K562 (cell line): ENCODE measurements around the gene NDUFV3. TPM values are rescaled to one million over a fixed set of nuclear protein-coding genes. Genes with fewer than 3 reads are reported as not detected.

Experiments
- EP300 ChIP-seq: IDR thresholded peaks from 2 replicates; pipeline ENCODE4 v1.6.1; 2012; ENCODE audit warnings: low read length, improper control_type of control experiment
- MEIS2 ChIP-seq: fragments of 450-650 bp; IDR thresholded peaks from 2 replicates; pipeline ENCODE4 v1.6.1; 2014; ENCODE audit warnings: mild to moderate bottlenecking; ENCODE audit not compliant: partially characterized antibody
- NEUROD1 ChIP-seq: fragments of 150-350 bp; IDR thresholded peaks from 2 replicates; pipeline ENCODE4 v1.6.1; 2014; ENCODE audit warnings: borderline replicate concordance, low read length, low read depth; ENCODE audit not compliant: partially characterized antibody
- NR3C1 ChIP-seq: sonication (generic); formaldehyde crosslinking; IDR thresholded peaks from 2 replicates; pipeline ENCODE4 v1.8.1; 2022; ENCODE audit warnings: missing genetic modification reagents
- SIN3A ChIP-seq, 2 experiments: fragments of 150-350 bp in 1 of 2; IDR thresholded peaks; 2 replicates each; pipeline ENCODE4 v1.6.1; 2011 to 2016; ENCODE audit warnings: borderline replicate concordance in 2 of 2, low read depth in 2 of 2, low read length in 2 of 2, mild to moderate bottlenecking in 2 of 2, moderate library complexity in 2 of 2; ENCODE audit not compliant: control insufficient read depth in 1 of 2
- SMARCA4 ChIP-seq: fragments of 450-650 bp; IDR thresholded peaks from 2 replicates; pipeline ENCODE4 v1.6.1; 2016
- TCF3 ChIP-seq: sonication (generic); formaldehyde crosslinking; IDR thresholded peaks from 2 replicates; pipeline ENCODE4 v1.4.0; 2020; ENCODE audit warnings: mild to moderate bottlenecking, missing genetic modification reagents
- ZNF184 ChIP-seq: sonication (generic); formaldehyde crosslinking; IDR thresholded peaks from 2 replicates; pipeline ENCODE4 v1.5.0; 2020; ENCODE audit warnings: missing genetic modification reagents
- ZNF57 ChIP-seq: fragments of 450-650 bp; formaldehyde crosslinking; IDR thresholded peaks from 2 replicates; pipeline ENCODE4 v1.4.0; 2020; ENCODE audit warnings: mild to moderate bottlenecking, moderate library complexity
- ZNF766 ChIP-seq: fragments of 200-800 bp; sonication (Bioruptor generic); conservative IDR thresholded peaks from 2 replicates; pipeline ENCODE4 v1.6.1; 2016; ENCODE audit warnings: missing genetic modification characterization, missing compliant biosample characterization
- polyA plus RNA-seq, 8 experiments: library from polyadenylated mRNA; depleted of rRNA in 4 of 8; stranded (reverse) in 5 of 8; unstranded in 3 of 8; fragments of >200 nt; fragmentation: Nextera tagmentation in 2 of 8; fragmentation: Illumina TruSeq in 1 of 8; extraction: Ambion mirVana in 2 of 8; extraction: Trizol in 1 of 8; gene quantifications; 2 replicates each; pipeline versions ENCODE4 v1.2.1 to v1.2.3, GENCODE V29; 2011 to 2014; ENCODE audit warnings: inconsistent platforms in 1 of 8, missing spikeins in 1 of 8
- total RNA-seq, 7 experiments: library from RNA; depleted of rRNA in 6 of 7; stranded (reverse); fragments of >200 nt in 6 of 7; fragmentation: Illumina TruSeq in 2 of 7; extraction: Trizol in 2 of 7; gene quantifications; 2 replicates each; pipeline versions ENCODE4 v1.2.1 to v1.2.3, GENCODE V29; 2011 to 2021; ENCODE audit warnings: low replicate concordance in 1 of 7
- TF ChIP-seq, protein P1 (sequence below): fragments of 250-450 bp; sonication (Bioruptor Pico); IDR thresholded peaks from 2 replicates; pipeline ENCODE4 v1.4.0; 2020; ENCODE audit warnings: mild to moderate bottlenecking, moderate library complexity
- TF ChIP-seq, protein P2 (sequence below): sonication (generic); formaldehyde crosslinking; IDR thresholded peaks from 2 replicates; pipeline ENCODE4 v1.8.0; 2022; ENCODE audit warnings: mild to moderate bottlenecking, missing genetic modification reagents
- TF ChIP-seq, protein P3 (sequence below): fragments of 450-650 bp; IDR thresholded peaks from 2 replicates; pipeline ENCODE4 v1.7.1; 2018; ENCODE audit warnings: mild to moderate bottlenecking, low read depth; ENCODE audit not compliant: partially characterized antibody
- TF ChIP-seq, protein P4 (sequence below), 2 experiments: fragments of 450-650 bp in 1 of 2; IDR thresholded peaks; 2 replicates each; pipeline ENCODE4 v1.6.1; 2011 to 2017; ENCODE audit warnings: low read depth in 2 of 2, antibody characterized with exemption in 1 of 2, borderline replicate concordance in 1 of 2, low read length in 1 of 2, mild to moderate bottlenecking in 1 of 2, mixed read lengths in 1 of 2; ENCODE audit not compliant: control insufficient read depth in 1 of 2

The NDUFV3 gene
- total and polyA plus RNA-seq, 9 of the 15 experiments (the other 6 are each of a cell fraction or from before 2014, with no cell fraction given), result 19.1 to 87.8 (median 74.3) TPM

DNA sequence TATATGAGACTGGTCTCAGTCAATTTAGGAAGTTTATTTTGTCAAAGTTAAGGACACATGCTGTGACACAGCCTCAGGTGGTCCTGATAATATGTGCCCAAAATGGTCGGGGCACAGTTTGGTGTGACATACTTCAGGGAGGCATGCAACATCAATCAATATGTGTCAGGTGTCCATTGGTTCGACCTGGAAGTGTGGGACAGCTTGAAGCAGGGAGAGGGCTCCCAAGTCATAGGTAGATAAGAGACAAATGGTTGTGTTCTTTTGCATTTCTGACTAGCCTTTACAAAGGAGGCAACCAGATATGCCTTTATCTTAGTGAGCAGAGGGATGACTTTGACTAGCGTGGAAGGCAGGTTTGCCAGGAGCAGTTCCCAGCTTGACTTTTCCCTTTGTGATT lies 36.9 kb downstream of the NDUFV3 start (continued):
- TF ChIP-seq, protein P1, sequence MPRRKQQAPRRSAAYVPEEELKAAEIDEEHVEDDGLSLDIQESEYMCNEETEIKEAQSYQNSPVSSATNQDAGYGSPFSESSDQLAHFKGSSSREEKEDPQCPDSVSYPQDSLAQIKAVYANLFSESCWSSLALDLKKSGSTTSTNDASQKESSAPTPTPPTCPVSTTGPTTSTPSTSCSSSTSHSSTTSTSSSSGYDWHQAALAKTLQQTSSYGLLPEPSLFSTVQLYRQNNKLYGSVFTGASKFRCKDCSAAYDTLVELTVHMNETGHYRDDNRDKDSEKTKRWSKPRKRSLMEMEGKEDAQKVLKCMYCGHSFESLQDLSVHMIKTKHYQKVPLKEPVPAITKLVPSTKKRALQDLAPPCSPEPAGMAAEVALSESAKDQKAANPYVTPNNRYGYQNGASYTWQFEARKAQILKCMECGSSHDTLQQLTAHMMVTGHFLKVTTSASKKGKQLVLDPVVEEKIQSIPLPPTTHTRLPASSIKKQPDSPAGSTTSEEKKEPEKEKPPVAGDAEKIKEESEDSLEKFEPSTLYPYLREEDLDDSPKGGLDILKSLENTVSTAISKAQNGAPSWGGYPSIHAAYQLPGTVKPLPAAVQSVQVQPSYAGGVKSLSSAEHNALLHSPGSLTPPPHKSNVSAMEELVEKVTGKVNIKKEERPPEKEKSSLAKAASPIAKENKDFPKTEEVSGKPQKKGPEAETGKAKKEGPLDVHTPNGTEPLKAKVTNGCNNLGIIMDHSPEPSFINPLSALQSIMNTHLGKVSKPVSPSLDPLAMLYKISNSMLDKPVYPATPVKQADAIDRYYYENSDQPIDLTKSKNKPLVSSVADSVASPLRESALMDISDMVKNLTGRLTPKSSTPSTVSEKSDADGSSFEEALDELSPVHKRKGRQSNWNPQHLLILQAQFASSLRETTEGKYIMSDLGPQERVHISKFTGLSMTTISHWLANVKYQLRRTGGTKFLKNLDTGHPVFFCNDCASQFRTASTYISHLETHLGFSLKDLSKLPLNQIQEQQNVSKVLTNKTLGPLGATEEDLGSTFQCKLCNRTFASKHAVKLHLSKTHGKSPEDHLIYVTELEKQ (CRISPR knock-in tag), result no peak
- TF ChIP-seq MEIS2 (peak; percentile 95), TCF3 (CRISPR knock-in tag) (peak; percentile 89), SIN3A (IDR thresholded peaks at IDR 0.05; ENCODE audit: borderline replicate concordance in 2 of 2, control insufficient read depth in 1 of 2, low read depth in 2 of 2, low read length in 2 of 2) (no peak), ZNF766 (CRISPR knock-in tag) (no peak), ZNF184 (no peak), EP300 (peak; percentile 63; the same call in 1 of the 2 replicates), SMARCA4 (peak; percentile 71), NEUROD1 (no peak), NR3C1 (CRISPR knock-in tag) (no peak), ZNF57 (CRISPR knock-in tag) (no peak)
- TF ChIP-seq, protein P2, sequence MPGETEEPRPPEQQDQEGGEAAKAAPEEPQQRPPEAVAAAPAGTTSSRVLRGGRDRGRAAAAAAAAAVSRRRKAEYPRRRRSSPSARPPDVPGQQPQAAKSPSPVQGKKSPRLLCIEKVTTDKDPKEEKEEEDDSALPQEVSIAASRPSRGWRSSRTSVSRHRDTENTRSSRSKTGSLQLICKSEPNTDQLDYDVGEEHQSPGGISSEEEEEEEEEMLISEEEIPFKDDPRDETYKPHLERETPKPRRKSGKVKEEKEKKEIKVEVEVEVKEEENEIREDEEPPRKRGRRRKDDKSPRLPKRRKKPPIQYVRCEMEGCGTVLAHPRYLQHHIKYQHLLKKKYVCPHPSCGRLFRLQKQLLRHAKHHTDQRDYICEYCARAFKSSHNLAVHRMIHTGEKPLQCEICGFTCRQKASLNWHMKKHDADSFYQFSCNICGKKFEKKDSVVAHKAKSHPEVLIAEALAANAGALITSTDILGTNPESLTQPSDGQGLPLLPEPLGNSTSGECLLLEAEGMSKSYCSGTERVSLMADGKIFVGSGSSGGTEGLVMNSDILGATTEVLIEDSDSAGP (CRISPR knock-in tag), result no peak
- TF ChIP-seq, protein P3, sequence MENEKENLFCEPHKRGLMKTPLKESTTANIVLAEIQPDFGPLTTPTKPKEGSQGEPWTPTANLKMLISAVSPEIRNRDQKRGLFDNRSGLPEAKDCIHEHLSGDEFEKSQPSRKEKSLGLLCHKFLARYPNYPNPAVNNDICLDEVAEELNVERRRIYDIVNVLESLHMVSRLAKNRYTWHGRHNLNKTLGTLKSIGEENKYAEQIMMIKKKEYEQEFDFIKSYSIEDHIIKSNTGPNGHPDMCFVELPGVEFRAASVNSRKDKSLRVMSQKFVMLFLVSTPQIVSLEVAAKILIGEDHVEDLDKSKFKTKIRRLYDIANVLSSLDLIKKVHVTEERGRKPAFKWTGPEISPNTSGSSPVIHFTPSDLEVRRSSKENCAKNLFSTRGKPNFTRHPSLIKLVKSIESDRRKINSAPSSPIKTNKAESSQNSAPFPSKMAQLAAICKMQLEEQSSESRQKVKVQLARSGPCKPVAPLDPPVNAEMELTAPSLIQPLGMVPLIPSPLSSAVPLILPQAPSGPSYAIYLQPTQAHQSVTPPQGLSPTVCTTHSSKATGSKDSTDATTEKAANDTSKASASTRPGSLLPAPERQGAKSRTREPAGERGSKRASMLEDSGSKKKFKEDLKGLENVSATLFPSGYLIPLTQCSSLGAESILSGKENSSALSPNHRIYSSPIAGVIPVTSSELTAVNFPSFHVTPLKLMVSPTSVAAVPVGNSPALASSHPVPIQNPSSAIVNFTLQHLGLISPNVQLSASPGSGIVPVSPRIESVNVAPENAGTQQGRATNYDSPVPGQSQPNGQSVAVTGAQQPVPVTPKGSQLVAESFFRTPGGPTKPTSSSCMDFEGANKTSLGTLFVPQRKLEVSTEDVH, result no peak
- TF ChIP-seq, protein P4, sequence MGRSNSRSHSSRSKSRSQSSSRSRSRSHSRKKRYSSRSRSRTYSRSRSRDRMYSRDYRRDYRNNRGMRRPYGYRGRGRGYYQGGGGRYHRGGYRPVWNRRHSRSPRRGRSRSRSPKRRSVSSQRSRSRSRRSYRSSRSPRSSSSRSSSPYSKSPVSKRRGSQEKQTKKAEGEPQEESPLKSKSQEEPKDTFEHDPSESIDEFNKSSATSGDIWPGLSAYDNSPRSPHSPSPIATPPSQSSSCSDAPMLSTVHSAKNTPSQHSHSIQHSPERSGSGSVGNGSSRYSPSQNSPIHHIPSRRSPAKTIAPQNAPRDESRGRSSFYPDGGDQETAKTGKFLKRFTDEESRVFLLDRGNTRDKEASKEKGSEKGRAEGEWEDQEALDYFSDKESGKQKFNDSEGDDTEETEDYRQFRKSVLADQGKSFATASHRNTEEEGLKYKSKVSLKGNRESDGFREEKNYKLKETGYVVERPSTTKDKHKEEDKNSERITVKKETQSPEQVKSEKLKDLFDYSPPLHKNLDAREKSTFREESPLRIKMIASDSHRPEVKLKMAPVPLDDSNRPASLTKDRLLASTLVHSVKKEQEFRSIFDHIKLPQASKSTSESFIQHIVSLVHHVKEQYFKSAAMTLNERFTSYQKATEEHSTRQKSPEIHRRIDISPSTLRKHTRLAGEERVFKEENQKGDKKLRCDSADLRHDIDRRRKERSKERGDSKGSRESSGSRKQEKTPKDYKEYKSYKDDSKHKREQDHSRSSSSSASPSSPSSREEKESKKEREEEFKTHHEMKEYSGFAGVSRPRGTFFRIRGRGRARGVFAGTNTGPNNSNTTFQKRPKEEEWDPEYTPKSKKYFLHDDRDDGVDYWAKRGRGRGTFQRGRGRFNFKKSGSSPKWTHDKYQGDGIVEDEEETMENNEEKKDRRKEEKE (IDR thresholded peaks at IDR 0.05; ENCODE audit: borderline replicate concordance in 1 of 2, control insufficient read depth in 1 of 2, low read depth in 2 of 2, low read length in 1 of 2), result no peak
